A673 (cell line): Measurements from ENCODE around the gene CELSR1.

Experiments
- EZH2 ChIP-seq: fragments of 200-600 bp; sonication (generic); IDR thresholded peaks from 2 replicates; pipeline ENCODE4 v1.6.1; 2017; ENCODE audit warnings: borderline replicate concordance, low read depth, mild to moderate bottlenecking, mixed read lengths, antibody characterized with exemption, low read length; ENCODE audit not compliant: poor library complexity, severe bottlenecking
- TF ChIP-seq, protein P1 (sequence below): fragments of 300-800, 200-600 bp; sonication (generic); conservative IDR thresholded peaks from 2 replicates; pipeline ENCODE4 v1.5.1; 2017; ENCODE audit warnings: low read depth, mild to moderate bottlenecking, antibody characterized with exemption, low read length, moderate library complexity, mixed read lengths

DNA sequence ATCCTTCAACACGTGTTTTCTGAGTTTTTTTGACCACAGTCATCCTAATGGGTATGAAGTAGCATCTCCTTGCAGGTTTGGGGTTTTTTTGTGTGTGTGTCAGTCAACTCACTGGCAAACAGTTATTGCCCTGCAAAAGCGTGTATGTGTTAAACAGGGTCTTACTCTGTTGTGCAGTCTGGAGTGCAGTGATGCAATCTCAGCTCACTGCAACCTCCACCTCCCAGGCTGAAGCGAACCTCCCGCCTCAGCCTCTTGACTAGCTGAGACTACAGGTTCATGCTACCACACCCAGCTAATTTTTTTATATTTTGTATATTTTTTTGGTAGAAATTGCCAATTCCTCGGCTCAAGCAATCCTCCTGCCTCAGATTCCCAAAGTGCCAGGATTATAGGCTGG is 15.4 kb downstream of the CELSR1 start:
- TF ChIP-seq EZH2 = no peak
- TF ChIP-seq, protein P1, sequence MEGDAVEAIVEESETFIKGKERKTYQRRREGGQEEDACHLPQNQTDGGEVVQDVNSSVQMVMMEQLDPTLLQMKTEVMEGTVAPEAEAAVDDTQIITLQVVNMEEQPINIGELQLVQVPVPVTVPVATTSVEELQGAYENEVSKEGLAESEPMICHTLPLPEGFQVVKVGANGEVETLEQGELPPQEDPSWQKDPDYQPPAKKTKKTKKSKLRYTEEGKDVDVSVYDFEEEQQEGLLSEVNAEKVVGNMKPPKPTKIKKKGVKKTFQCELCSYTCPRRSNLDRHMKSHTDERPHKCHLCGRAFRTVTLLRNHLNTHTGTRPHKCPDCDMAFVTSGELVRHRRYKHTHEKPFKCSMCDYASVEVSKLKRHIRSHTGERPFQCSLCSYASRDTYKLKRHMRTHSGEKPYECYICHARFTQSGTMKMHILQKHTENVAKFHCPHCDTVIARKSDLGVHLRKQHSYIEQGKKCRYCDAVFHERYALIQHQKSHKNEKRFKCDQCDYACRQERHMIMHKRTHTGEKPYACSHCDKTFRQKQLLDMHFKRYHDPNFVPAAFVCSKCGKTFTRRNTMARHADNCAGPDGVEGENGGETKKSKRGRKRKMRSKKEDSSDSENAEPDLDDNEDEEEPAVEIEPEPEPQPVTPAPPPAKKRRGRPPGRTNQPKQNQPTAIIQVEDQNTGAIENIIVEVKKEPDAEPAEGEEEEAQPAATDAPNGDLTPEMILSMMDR = no peak
